AG09319 (cell line): ENCODE data around the gene RSPO1.

Experiments used
- DNase-seq: peaks from one replicate; pipeline ENCODE4 v3.0.0-alpha.2; 2010; ENCODE audit warnings: low read depth; ENCODE audit errors: extremely low read depth
- TF ChIP-seq, protein P1 (sequence below): IDR thresholded peaks from 2 replicates; pipeline ENCODE4 v1.5.1; 2011; ENCODE audit warnings: low read depth, mild to moderate bottlenecking, inconsistent platforms, low read length, moderate library complexity

The RSPO1 gene

DNA sequence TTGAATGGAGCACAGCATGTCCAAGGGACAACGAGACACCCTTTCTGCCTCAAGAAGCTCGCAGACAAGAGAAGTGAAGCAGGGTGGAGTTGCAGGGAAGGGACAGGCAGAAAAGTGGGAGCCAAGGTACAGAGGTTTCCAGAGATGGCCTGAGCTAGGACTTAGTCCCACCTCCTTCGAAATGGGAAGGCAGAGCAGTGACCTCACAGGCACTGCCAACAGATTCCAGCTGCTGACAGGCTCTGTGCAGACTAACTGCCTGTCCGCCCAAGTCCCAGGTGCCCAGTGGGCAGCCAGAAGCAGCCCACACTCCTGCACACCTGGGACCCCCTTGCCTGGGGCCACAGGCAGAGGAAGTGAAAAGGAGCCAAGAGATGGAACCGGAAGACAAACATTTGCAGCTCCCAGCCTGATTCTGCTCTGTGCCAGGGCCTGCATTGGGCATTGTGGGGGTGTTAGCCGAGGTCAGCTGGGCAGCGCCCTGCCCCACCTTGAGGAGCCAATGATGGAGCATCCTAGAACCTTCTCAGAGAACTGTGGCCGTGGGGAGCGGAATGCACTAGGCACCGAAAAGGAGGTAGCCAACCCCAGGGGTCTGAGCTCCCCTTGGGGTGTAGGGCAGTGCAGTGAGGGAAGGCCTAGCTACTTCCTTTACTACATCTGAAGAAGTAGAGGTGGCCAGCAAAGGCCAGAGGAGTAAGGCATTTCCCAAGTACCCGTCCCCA lies 27.5 kb upstream of the RSPO1 start:
- TF ChIP-seq, protein P1, sequence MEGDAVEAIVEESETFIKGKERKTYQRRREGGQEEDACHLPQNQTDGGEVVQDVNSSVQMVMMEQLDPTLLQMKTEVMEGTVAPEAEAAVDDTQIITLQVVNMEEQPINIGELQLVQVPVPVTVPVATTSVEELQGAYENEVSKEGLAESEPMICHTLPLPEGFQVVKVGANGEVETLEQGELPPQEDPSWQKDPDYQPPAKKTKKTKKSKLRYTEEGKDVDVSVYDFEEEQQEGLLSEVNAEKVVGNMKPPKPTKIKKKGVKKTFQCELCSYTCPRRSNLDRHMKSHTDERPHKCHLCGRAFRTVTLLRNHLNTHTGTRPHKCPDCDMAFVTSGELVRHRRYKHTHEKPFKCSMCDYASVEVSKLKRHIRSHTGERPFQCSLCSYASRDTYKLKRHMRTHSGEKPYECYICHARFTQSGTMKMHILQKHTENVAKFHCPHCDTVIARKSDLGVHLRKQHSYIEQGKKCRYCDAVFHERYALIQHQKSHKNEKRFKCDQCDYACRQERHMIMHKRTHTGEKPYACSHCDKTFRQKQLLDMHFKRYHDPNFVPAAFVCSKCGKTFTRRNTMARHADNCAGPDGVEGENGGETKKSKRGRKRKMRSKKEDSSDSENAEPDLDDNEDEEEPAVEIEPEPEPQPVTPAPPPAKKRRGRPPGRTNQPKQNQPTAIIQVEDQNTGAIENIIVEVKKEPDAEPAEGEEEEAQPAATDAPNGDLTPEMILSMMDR = no peak
- DNase-seq = no peak

DNA sequence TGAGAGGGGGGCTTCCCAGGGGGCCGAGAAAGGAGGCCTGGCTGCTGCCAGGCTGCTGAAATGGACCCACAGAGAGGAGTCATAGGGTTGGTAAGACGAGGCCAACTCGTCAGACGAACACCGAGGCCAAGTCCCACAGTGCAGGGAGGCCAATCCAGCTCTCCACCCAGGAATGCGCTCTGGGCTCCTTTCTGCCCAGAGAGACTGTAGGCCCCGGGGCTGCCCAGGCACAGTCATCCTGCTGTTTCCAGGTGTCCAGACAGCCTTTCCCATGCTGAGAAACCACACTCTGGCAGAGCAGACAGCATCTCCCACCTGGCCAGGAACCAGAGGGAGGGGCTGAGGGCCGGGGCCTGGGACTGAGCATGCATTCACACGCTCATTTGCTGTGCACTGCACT lies 26.7 kb upstream of the RSPO1 start:
- no peak for DNase-seq
- TF ChIP-seq, protein P1 = no peak

DNA sequence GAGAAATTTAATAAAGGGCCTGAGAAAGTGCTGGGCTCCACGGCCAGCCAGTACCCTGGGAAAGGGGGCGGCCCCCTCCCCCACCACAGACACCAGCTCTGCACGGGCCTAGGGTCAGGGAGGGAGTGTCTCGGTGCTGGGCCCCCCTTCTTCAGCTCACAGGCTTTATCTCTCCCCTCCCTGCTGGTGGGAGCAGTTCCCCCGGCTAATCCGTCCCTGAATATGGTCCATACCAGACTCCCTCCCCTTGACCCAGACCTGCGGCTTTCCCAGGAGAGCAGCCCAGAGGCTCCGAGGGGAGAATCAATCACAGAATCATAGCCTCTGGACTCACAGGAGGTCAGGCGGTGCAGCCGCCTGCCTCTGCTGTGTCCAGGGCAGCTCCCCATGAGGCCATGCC lies 26.0 kb upstream of the RSPO1 start:
- no peak for DNase-seq
- TF ChIP-seq, protein P1 = no peak

DNA sequence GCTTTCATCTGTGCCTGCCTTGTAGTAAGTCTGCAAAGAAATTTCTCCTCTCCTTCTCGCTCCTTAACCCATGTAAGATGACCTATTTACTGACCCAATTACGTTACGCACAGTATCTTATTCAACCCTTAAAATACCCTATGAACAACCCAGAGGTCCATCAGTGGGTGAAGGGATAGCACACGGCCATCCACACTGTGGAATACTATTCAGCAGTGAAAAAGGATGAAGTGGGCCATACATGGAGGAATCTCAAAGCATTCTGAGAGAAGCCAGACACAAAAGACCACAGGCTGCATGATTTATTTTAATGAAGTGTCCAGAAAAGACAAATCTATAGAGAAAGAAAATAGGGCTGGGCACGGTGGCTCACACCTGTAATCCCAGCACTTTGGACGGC lies 23.8 kb upstream of the RSPO1 start:
- DNase-seq = no peak
- TF ChIP-seq, protein P1 = no peak

DNA sequence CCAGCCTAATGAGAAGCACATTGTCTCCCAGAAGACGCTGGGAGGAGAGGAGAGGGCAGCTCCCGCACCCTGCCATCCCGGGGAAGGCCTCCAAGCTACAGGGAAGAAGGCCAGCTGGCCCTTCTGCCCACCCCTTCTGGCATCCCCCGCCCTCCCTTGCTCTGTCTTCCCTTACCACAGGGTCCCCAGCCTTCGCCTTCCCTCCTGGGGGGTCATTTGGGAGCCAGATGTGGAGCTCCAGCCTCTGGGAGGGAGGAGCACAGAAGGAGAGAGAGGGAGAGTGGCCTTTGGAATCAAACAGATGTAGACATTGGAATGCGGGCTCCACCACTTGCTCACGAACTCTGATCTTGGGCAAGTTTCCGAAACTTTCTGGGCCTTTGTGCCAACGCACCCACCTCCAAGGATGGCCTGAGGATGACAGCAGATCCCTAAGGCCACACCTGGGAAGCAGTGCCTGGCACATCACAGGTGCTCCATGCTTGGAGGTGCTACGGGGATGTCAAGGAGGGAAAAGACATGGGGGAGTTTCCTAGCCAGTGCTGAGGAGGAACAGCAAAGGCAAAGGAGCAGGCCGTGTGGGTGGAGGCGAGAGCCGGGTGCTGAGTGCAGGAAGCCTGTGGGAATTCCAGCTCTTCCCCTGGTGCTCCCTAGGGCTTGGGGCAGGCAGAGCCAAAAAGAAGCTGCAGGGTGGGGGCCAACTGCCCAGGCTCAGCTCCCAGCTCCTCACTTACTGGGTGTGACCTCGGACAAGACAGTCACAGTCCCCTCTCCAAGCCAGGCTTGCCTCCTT lies 23.1 kb upstream of the RSPO1 start:
- DNase-seq = no peak
- TF ChIP-seq, protein P1 = no peak

DNA sequence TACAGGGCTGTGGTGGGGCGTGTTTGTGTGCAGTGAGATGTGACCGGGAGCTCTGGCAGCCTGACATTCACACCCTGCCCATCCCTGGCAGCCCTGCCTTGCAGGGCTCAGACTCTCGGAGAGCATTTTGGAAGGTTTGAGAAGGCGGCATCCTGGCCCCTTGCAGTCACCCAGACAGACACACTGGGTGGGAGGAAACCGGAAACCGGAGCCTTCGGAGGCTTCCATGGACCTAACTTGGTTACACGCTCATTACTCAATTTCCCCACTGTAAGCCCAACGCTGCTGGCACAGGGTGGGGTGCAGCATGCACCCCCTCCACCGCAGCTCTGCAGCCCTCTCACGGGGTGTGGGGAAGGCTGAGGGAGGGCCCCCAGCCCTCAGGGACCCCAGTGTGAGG lies 22.2 kb upstream of the RSPO1 start:
- DNase-seq = no peak
- TF ChIP-seq, protein P1 = no peak

DNA sequence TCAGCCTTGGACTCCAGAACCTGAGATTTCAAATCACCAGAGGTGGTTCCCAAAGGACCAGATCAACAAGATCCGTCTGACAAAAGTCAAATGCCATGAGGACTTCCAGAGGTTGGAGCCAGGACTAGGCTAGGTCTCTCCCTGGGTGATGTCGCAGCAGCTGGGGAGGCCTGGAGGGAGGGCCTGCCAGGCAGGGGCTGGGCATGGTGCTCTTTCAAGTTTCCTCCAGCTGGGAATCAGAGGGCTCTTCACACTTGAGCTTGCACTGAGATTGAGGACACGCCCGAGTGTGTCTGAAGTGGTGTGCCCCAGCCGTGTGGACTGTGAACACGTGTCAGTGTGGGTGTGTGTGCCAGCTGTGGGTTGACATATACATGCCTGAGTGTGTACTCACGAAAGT lies 21.3 kb upstream of the RSPO1 start:
- TF ChIP-seq, protein P1 = no peak
- DNase-seq = no peak
